NCI-H345 treated with DMSO at 0.1 percent for 48 hours (cell line): Measurements from ENCODE around the gene GPLD1.

ENCODE experiments used
- DNase-seq: peaks from one replicate; lab custom pipeline; 2025; ENCODE audit not compliant: unreplicated experiment; lab: John Stamatoyannopoulos, UW

Gene GPLD1

DNA sequence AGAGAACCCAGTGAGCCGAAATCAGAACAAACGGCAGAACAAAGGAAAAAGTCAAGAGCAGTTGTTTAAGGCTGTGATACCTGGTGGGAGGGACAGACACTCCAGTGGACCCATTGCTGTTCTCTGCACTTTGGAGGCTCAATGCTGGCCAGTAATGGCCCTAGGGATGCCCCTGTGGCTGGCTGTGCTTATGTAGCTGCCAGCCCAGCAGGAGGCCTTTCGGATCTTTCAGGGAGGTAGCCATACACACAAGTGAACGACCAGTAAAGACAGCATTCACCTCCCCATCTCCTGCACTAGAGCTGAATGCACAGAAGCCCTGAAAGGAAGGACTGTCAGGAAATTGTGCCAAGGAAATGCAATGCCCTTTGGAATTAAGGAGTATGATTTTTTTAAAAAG, 34.3 kb downstream of the GPLD1 start:
- no peak for DNase-seq

GRCh38 chr6:24454452-24454851, 34.9 kb downstream of the GPLD1 start:
- no peak for DNase-seq

DNA sequence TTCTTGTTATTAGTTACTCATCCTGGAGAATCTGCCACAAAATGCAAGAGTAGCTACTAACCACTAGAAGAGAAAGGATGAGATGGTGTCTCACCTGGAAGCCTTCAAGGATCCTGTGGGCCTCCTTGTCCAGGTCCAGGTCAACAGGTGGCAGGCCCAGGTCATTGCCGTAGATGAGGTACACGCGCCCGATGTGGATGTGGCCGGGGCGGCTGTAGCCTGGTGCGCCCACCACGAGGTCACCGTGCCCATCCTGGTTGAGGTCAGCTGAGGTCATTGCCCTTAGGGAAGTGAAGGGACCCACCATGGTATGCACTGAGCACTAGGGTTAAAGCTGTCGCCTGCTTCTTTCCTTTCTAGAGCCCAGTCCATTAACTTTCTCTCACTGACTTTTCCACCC, 35.5 kb downstream of the GPLD1 start:
- no peak for DNase-seq

GRCh38 chr6:24451581-24452388, 37.6 kb downstream of the GPLD1 start:
- DNase-seq = no peak

DNA sequence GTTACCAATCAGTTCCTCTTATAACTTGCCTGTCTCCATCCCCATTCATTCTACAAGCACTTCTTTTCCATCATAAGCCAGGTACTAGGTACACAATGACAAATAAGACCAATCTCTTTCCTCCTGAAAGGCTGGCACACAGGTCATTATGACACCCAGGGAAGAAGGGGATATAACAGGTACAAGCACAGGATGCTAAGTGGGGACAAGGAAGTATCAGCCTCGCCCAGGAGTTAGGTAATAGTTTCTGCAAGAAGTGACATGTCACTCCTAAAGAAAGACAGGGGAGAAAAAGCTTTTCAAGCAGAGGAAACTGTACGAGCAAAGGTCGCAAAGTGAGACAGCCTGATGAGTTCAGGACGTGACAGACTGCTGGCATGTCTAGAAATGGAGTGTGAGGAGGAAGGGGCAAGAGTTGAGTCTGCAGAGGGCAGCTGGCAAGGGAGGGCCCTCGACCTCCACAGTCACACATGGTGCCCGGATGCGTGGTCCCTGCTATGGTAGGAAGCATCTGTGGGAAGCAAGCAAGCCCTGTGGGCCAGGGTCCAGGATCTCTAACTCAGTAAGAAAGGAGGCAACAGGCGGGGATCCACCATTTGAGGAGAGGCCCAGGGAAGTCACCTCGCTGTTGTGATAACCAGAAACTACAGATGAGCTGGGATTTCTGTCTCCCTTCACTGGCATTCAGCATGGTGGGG, 40.4 kb downstream of the GPLD1 start:
- DNase-seq = no peak

DNA sequence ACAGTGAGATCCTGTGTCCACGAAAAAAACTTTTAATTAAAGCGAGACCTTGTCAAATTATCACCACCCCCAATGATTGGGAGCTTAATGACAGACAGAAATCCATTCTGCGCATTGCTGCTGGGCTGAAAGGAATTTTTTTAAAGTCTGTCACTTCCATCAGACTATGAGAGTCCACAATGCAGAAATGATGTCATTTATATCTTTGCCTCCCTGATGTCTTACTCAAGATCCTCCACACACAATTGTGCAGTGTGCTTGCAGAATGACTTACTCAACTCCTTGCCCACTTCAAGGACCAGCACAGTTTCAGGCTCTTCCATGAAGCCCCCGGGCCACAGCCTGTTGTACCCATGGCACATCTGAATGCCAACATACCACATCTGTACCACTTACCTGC, 41.0 kb downstream of the GPLD1 start:
- no peak for DNase-seq

- no peak for DNase-seq
Observed at GRCh38 chr6:24446670-24447069, 42.7 kb downstream of the GPLD1 start.

- no peak for DNase-seq
Observed at GRCh38 chr6:24445704-24446103, 43.7 kb downstream of the GPLD1 start.

DNA sequence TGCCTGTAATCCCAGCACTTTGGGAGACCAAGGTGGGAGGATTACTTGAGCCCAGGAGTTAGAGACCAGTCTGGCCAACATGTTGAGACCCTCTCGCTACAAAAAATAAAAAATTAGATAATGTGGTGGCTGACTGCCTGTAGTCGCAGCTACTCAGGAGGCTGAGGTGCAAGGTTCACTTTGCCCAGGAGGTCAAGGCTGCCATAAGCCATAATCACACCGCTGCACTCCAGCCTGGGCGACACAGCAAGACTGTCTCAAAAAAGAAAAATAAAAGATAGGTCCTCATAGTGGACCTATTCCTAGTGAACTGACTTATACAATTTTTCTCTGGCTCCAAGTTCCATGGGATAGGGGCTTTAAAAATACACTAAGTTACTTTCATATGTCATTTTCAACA, 44.8 kb downstream of the GPLD1 start:
- DNase-seq = no peak

DNA sequence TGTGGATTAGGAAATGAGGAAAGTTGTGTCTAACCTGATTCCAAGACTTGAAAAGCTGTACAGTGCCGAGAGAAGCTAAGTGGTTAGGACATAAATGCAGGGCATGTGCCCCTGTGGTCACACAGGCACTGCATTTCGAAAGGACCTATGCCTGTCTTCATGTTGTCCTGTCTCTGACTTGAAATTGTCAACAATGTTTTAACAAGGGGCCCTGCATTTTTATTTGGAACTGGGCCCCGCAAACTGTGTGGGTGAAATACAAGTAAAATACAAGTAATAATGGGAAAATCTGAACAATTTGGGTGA, 47.8 kb downstream of the GPLD1 start:
- no peak for DNase-seq

- no peak for DNase-seq
Observed at GRCh38 chr6:24440897-24441598, 48.3 kb downstream of the GPLD1 start.

DNA sequence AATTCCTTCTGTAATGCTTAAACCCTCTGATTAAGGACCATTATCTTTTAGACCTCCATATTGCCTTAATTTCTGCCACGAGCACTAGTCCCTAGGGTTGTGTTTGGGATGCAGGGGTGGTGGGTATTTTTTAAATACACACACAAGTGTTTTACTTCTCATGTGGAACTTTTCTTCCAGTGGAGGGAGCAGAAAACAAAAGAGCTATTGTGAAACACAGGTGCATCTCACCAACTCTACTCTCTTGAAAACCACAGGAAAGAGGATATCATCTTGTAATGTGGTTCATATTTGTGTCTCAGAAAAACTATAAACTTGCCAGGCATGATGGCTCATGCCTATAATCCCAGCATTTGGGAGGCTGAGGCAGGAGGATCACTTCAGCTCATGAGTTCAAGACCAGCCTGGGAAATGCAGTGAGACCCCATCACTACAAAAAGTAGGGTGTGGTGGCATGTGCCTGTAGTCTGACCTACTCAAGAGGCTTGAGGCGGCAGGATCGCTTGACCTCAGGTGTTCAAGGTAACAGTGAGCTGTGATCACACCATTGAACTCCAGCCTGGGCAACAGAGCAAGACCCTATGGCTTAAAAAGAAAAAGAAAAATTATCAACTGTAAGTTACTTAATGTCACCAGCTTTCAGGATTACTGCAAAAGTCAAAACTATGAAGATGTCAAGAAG, 49.4 kb downstream of the GPLD1 start:
- no peak for DNase-seq

- DNase-seq = no peak
Observed at GRCh38 chr6:24436979-24437378, 52.4 kb downstream of the GPLD1 start.

DNA sequence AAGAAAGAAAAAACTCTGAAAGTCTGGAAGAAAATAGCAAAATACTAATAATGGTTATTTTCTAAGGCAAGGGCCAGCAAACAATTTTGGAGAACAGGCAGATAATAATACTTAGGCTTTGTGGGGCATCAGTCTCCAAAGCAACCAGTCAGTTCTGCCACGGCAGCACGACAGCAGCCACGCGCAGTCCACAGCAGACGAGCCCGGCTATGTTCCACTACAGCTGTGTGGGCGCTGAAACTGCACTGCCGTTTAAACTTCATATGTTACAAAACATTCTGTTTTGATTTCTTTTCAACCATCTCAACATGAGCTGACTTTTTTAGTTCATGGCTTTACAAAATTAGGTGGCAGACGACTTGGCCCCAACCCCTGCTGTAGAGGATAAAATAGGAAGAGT, 56.8 kb downstream of the GPLD1 start:
- no peak for DNase-seq

DNA sequence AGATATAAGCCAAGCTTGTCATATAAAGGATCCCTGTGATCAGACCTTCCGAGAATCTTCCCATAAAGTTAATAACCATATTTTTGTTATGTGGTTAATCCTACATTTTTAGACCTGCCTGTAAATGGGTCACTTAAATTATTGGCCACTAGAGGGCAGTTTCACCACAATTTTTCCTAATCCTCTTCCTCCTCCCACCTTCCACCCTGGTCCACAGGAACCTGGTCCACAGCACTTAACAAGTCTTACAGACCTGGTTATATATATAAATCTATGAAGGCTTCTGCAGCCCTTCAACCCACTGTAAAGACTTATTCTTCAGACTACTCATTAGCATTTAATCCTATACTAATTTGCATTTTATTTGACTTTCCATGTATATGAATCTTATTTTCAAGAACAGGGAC, 58.3 kb downstream of the GPLD1 start:
- peak; percentile 2 for DNase-seq

- DNase-seq = no peak
Observed at GRCh38 chr6:24430086-24430485, 59.3 kb downstream of the GPLD1 start.

DNA sequence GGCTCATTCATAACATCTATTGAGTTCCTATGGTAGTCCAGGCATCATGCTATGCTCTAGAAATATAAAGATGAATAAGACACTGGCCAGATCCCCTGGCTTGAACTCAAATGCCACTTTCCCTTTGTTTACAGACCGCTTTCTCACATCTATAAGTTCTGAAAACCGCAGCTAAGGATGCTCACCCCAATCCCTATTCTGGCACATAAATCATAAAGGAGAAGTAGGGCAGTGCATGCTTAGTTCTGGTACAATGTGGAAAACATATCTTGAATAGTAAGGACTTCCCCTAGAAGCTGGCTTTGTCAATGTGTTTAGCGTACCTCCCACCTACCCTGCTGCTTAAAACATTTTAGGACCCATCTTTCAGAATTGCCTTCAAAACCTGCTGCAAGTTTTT, 60.2 kb downstream of the GPLD1 start:
- DNase-seq = no peak

- DNase-seq = no peak
Observed at GRCh38 chr6:24428615-24429014, 60.8 kb downstream of the GPLD1 start.

DNA sequence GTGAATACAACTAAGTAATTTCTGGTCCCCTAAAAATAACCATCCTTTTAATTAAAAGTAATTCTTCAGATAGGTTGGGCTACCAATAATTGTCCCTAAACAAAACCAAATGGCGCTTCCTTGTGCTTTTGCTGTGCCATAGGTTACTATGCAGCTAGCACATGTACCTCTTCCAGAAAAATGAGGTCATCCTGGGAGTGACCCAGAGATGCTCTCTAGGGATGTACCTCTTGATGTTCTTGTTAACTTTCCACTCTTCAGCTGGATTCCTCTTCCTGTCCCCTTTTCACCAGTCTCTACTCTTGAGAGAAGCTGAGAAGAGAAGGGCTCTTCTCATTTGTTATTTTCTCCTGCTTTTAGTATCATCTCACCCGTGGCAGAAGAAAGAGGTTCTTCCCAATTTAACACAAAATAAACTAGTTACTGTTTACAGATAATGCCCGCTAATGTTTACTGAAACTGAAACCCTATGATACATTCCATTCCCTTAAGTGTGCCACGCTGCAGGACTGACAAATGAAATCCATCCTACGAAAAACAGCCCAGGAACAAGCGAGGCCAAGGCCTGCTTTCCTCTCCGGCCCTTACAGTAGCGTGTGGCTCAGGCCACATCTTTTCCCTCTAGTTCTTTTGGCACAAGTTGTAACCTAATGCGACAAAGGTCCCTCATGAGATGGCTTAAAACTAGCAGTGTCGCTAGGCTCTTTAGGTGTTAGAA, 62.5 kb downstream of the GPLD1 start:
- DNase-seq = no peak

- no peak for DNase-seq
Observed at GRCh38 chr6:24425091-24425490, 64.3 kb downstream of the GPLD1 start.

GRCh38 chr6:24419526-24419925, 69.9 kb downstream of the GPLD1 start:
- no peak for DNase-seq
